GM23338 (cell line): ENCODE results near the gene NUP98. TPM values are rescaled to one million over a fixed set of nuclear protein-coding genes. Genes with fewer than 3 reads are reported as not detected.

Experiments
- ATAC-seq: fragments of 200-7000 bp; cut with Tn5 transposase; 3 replicates; pipeline ENCODE4 v1.9.1; 2020
- DNase-seq: peaks from one replicate; pipeline ENCODE4 v3.0.0-alpha.2; 2015; ENCODE audit warnings: low spot score
- H2AFZ ChIP-seq: fragments of 200-600 bp; sonication (generic); 2 replicates; pipeline ENCODE4 v1.8.0; 2016; ENCODE audit warnings: antibody characterized with exemption, mild to moderate bottlenecking, moderate library complexity
- H3F3A ChIP-seq: fragments of 200-600 bp; sonication (generic); replicated peaks from 2 replicates; pipeline ENCODE4 v1.8.0; 2017; ENCODE audit warnings: antibody characterized with exemption, mixed run types, low read depth
- H3K27ac ChIP-seq: fragments of 200-600 bp; sonication (generic); 2 replicates; pipeline ENCODE4 v1.6.1; 2016; ENCODE audit warnings: low read depth
- H3K27me3 ChIP-seq: fragments of 200-600 bp; sonication (generic); 2 replicates; pipeline ENCODE4 v1.8.0; 2016; ENCODE audit warnings: mild to moderate bottlenecking, mixed run types, moderate library complexity; ENCODE audit not compliant: insufficient read depth
- H3K36me3 ChIP-seq: fragments of 200-600 bp; sonication (generic); 2 replicates; pipeline ENCODE4 v1.8.0; 2016; ENCODE audit warnings: mild to moderate bottlenecking; ENCODE audit not compliant: insufficient read depth
- H3K4me1 ChIP-seq: fragments of 200-600 bp; sonication (generic); 2 replicates; pipeline ENCODE4 v1.8.0; 2016; ENCODE audit warnings: mild to moderate bottlenecking, moderate library complexity; ENCODE audit not compliant: insufficient read depth
- H3K4me2 ChIP-seq: fragments of 200-600 bp; sonication (generic); 2 replicates; pipeline ENCODE4 v1.7.1; 2017; ENCODE audit warnings: mixed run types
- H3K4me3 ChIP-seq: fragments of 200-600 bp; sonication (generic); 2 replicates; pipeline ENCODE4 v1.6.1; 2016; ENCODE audit warnings: mixed run types
- H3K79me2 ChIP-seq: fragments of 200-600 bp; sonication (generic); replicated peaks from 2 replicates; pipeline ENCODE4 v1.8.0; 2017; ENCODE audit warnings: mild to moderate bottlenecking; ENCODE audit not compliant: insufficient read depth
- H3K9me2 ChIP-seq: fragments of 200-600 bp; sonication (generic); 2 replicates; pipeline ENCODE4 v1.8.0; 2017; ENCODE audit not compliant: insufficient read depth
- H4K20me1 ChIP-seq: fragments of 200-600 bp; sonication (generic); replicated peaks from 2 replicates; pipeline ENCODE4 v1.8.0; 2017; ENCODE audit warnings: mild to moderate bottlenecking; ENCODE audit not compliant: insufficient read depth
- H3K27ac Mint-ChIP-seq: 2 replicates; pipeline ENCODE4 v1.8.0; 2020; ENCODE audit warnings: inconsistent platforms, mild to moderate bottlenecking, moderate library complexity, mixed read lengths
- H3K27me3 Mint-ChIP-seq: 3 replicates; pipeline ENCODE4 v1.8.0; 2022; ENCODE audit warnings: low read depth, mild to moderate bottlenecking, moderate library complexity, mixed read lengths, inconsistent platforms; ENCODE audit not compliant: insufficient read depth, poor library complexity
- H3K36me3 Mint-ChIP-seq: 3 replicates; pipeline ENCODE4 v1.8.0; 2021; ENCODE audit warnings: low read depth, mild to moderate bottlenecking, inconsistent platforms, moderate library complexity, mixed read lengths
- H3K4me1 Mint-ChIP-seq: 3 replicates; pipeline ENCODE4 v1.8.0; 2020; ENCODE audit warnings: mild to moderate bottlenecking, inconsistent platforms, mixed read lengths
- H3K4me3 Mint-ChIP-seq: 3 replicates; pipeline ENCODE4 v1.8.0; 2021; ENCODE audit warnings: moderate library complexity, mild to moderate bottlenecking, inconsistent platforms, mixed read lengths
- H3K9me3 Mint-ChIP-seq: 3 replicates; pipeline ENCODE4 v1.8.0; 2020; ENCODE audit warnings: moderate library complexity, mild to moderate bottlenecking, inconsistent platforms, mixed read lengths
- CREB1 ChIP-seq: fragments of 250-450 bp; sonication (Bioruptor Pico); IDR thresholded peaks from 2 replicates; pipeline ENCODE4 v1.5.0; 2020; ENCODE audit warnings: low read depth, mild to moderate bottlenecking, moderate library complexity
- CTCF ChIP-seq, 2 experiments: fragments of 200-600 bp in 1 of 2; sonication (generic) in 1 of 2; conservative IDR thresholded peaks; 2 replicates each; pipeline versions ENCODE4 v1.5.1 to v1.6.1; 2016 to 2017; ENCODE audit warnings: antibody characterized with exemption in 2 of 2, low read depth in 2 of 2, mild to moderate bottlenecking in 2 of 2, moderate library complexity in 1 of 2
- ETS1 ChIP-seq: IDR thresholded peaks from 2 replicates; pipeline ENCODE4 v1.6.1; 2016; ENCODE audit warnings: antibody characterized with exemption
- EZH2 ChIP-seq: fragments of 200-600 bp; sonication (generic); IDR thresholded peaks from one replicate; pipeline ENCODE4 v1.8.0; 2017; ENCODE audit warnings: antibody characterized with exemption, mild to moderate bottlenecking, low read depth; ENCODE audit not compliant: unreplicated experiment
- EZH2phosphoT487 ChIP-seq: fragments of 200-600 bp; sonication (generic); IDR thresholded peaks from one replicate; pipeline ENCODE4 v1.8.1; 2018; ENCODE audit warnings: antibody characterized with exemption; ENCODE audit not compliant: unreplicated experiment
- JUNB ChIP-seq: IDR thresholded peaks from one replicate; pipeline ENCODE4 v1.6.1; 2016; ENCODE audit warnings: antibody characterized with exemption; ENCODE audit not compliant: unreplicated experiment
- NANOG ChIP-seq: IDR thresholded peaks from 2 replicates; pipeline ENCODE4 v1.6.1; 2016; ENCODE audit warnings: antibody characterized with exemption, borderline replicate concordance
- POLR2AphosphoS5 ChIP-seq: IDR thresholded peaks from 2 replicates; pipeline ENCODE4 v1.6.1; 2016; ENCODE audit warnings: antibody characterized with exemption, low read depth
- STAT1 ChIP-seq: IDR thresholded peaks from one replicate; pipeline ENCODE4 v1.6.1; 2016; ENCODE audit warnings: antibody characterized with exemption; ENCODE audit not compliant: unreplicated experiment
- ZNF114 ChIP-seq: fragments of 250-450 bp; sonication (Bioruptor Pico); IDR thresholded peaks from 2 replicates; pipeline ENCODE4 v1.5.0; 2020; ENCODE audit warnings: mild to moderate bottlenecking, moderate library complexity
- ZNF331 ChIP-seq: fragments of 250-450 bp; sonication (Bioruptor Pico); IDR thresholded peaks from 2 replicates; pipeline ENCODE4 v1.5.0; 2020; ENCODE audit warnings: low read depth, mild to moderate bottlenecking, moderate library complexity
- ZNF462 ChIP-seq: fragments of 250-450 bp; sonication (Bioruptor Pico); IDR thresholded peaks from 2 replicates; pipeline ENCODE4 v1.5.0; 2020; ENCODE audit warnings: mild to moderate bottlenecking, moderate library complexity
- polyA plus RNA-seq: library from polyadenylated mRNA; unstranded; fragments of >200 nt; fragmentation: Nextera tagmentation; extraction: Ambion mirVana; gene quantifications from 2 replicates; pipeline ENCODE4 v1.2.1, GENCODE V29; 2016
- total RNA-seq: library from RNA; depleted of rRNA; stranded (reverse); fragments of >200 nt; shearing (Covaris generic); gene quantifications from 2 replicates; pipeline ENCODE4 v1.2.3, GENCODE V29; 2014
- TF ChIP-seq, protein P1 (sequence below): IDR thresholded peaks from one replicate; pipeline ENCODE4 v1.6.1; 2018; ENCODE audit warnings: antibody characterized with exemption; ENCODE audit not compliant: unreplicated experiment

Gene NUP98
- total and polyA plus RNA-seq, 2 experiments from 2014 or later, result 23.9 to 174 TPM

GRCh38 chr11:3669128-3669527 is 128.2 kb downstream of the NUP98 start:
- Histone ChIP-seq H3K36me3 (no peaks in the 10 kb centered on the region), H2AFZ (no peak overlapping the region), H3K79me2 (no peaks in the 10 kb centered on the region), H3F3A (no peaks in the 10 kb centered on the region), H3K4me3 (no peak overlapping the region), H3K4me2 (no peak overlapping the region), H4K20me1 (no peaks in the 10 kb centered on the region; the same call in 1 of the 2 replicates), H3K4me1 (no peaks in the 10 kb centered on the region), H3K27me3 (no peaks in the 10 kb centered on the region), H3K27ac (no peak overlapping the region), H3K9me2 (no peaks in the 10 kb centered on the region)
- ATAC-seq (no peak), DNase-seq (no peak)
- Mint-ChIP-seq H3K36me3 (peaks cover 44% of the 10 kb centered on the region), H3K4me1 (peaks cover 8% of the 10 kb centered on the region), H3K4me3 (no peak overlapping the region), H3K27ac (no peak overlapping the region), H3K9me3 (no peaks in the 10 kb centered on the region), H3K27me3 (peaks cover 4% of the 10 kb centered on the region)
- TF ChIP-seq, protein P1, sequence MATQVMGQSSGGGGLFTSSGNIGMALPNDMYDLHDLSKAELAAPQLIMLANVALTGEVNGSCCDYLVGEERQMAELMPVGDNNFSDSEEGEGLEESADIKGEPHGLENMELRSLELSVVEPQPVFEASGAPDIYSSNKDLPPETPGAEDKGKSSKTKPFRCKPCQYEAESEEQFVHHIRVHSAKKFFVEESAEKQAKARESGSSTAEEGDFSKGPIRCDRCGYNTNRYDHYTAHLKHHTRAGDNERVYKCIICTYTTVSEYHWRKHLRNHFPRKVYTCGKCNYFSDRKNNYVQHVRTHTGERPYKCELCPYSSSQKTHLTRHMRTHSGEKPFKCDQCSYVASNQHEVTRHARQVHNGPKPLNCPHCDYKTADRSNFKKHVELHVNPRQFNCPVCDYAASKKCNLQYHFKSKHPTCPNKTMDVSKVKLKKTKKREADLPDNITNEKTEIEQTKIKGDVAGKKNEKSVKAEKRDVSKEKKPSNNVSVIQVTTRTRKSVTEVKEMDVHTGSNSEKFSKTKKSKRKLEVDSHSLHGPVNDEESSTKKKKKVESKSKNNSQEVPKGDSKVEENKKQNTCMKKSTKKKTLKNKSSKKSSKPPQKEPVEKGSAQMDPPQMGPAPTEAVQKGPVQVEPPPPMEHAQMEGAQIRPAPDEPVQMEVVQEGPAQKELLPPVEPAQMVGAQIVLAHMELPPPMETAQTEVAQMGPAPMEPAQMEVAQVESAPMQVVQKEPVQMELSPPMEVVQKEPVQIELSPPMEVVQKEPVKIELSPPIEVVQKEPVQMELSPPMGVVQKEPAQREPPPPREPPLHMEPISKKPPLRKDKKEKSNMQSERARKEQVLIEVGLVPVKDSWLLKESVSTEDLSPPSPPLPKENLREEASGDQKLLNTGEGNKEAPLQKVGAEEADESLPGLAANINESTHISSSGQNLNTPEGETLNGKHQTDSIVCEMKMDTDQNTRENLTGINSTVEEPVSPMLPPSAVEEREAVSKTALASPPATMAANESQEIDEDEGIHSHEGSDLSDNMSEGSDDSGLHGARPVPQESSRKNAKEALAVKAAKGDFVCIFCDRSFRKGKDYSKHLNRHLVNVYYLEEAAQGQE, result no peak
- TF ChIP-seq EZH2, result no peak
- TF ChIP-seq ZNF331 (CRISPR knock-in tag), result no peak
- TF ChIP-seq NANOG, result no peak
- TF ChIP-seq JUNB, result no peak
- no peak for TF ChIP-seq CTCF (conservative IDR thresholded peaks at IDR 0.05; ENCODE audit: low read depth in 2 of 2)
- TF ChIP-seq CREB1 (CRISPR knock-in tag), result no peak
- no peak for TF ChIP-seq ZNF462 (CRISPR knock-in tag)
- no peak for TF ChIP-seq EZH2phosphoT487
- TF ChIP-seq ZNF114 (CRISPR knock-in tag), result no peak
- TF ChIP-seq POLR2AphosphoS5, result no peak
- TF ChIP-seq ETS1, result no peak
- no peak for TF ChIP-seq STAT1
